Dedifferentiated amniotic fluid mesenchymal stem cell (primary cell): ENCODE measurements around the gene MRPL34.

Source experiments
- DNase-seq: peaks from one replicate; pipeline ENCODE4 v3.0.0-alpha.2; 2016; ENCODE audit errors: extremely low spot score

Gene MRPL34

DNA sequence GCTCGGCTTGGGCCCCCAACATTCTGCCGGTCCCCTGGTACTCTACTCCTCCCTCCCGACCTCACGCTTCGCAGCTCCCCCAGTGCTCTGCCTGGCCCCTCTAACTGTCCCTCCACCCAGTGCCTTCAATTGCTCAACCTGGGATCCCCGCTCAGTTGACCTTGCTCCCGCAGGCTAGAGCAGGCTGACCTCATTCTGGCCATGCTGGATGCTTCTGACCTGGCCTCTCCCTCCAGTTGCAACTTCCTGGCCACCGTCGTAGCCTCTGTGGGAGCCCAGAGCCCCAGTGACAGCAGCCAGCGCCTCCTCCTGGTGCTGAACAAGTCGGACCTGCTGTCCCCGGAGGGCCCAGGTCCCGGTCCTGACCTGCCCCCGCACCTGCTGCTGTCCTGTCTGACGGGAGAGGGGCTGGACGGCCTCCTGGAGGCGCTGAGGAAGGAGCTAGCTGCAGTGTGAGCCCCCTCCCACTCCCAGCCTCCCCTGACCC, 35.2 kb downstream of the MRPL34 start:
- no peak for DNase-seq

DNA sequence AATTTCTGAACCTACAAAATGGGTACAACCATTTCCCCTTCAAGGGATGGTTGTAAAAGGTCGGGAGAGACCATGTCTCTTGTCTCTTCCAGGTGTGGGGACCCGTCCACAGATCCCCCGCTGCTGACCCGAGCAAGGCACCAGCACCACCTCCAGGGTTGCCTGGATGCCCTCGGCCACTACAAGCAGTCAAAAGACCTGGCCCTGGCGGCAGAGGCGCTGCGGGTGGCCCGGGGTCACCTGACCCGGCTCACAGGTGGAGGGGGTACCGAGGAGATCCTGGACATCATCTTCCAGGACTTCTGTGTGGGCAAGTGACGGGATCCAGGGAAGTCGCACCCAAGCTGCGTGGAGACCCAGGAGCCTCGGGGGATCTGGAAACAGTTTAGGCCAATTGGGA, 35.7 kb downstream of the MRPL34 start:
- no peak for DNase-seq

DNA sequence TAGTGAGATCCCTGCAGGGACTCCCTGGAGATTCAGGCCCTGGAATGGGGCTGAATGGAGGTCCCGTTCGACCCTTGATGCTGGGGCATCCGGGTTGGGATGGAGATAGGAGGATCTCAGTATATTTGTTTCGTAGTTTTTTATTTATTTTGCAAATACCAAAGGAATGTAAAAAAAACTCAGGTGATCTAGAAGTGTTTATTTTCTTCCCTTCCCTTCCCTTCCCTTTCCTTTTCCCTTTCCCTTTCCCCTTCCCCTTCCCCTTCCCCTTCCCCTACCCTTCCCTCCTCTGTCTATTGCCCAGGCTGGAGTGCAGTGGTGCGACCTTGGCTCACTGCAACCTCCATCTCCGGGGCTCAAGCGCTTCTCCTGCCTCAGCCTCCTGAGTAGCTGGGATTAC, 36.2 kb downstream of the MRPL34 start:
- DNase-seq = no peak

- DNase-seq = peak; percentile 59
These were observed 40.5 kb downstream of the MRPL34 start for GRCh38 chr19:17346109-17346671.

DNA sequence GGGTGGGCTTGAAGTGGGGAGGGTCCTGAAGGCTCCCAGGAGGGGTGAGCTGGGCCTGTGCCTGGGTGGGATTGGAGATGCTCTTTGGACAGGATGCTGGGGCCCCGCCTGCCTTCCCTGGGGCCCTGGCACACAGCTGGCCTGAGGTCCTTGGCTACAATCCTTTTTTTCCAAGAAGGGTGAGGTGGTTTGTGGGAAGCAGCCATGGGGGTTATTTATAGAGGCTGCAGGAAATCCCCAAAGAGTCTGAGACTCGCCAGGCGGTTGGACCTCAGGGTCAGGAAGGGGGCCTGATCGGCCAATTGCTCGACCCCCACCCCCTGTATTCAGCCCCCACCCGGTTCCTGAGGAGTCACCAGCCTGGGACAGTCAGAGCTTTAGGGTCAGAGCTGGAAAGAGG, 41.7 kb downstream of the MRPL34 start:
- DNase-seq = no peak

- no peak for DNase-seq
These were observed 42.2 kb downstream of the MRPL34 start for GRCh38 chr19:17347877-17348276.

DNA sequence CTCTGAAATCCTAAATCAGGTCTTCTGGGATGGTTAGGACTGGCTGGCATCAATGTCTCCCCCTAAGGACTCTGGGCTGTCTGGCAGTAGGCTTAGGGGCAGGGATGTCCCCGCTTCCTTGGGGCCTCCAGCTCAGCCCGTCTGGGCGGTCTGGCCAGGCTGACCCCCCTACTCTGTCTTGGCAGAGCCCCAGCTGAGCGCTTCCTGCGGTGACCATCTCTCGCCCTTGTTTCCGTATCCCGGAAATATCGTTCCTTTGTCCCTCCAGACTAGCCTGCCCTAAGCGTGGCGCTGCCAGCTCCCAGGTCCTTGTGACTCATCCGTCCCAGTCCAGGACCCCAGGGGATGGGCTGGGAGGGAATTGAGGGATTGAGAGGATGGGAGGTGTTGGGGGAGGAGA, 43.0 kb downstream of the MRPL34 start:
- no peak for DNase-seq

DNA sequence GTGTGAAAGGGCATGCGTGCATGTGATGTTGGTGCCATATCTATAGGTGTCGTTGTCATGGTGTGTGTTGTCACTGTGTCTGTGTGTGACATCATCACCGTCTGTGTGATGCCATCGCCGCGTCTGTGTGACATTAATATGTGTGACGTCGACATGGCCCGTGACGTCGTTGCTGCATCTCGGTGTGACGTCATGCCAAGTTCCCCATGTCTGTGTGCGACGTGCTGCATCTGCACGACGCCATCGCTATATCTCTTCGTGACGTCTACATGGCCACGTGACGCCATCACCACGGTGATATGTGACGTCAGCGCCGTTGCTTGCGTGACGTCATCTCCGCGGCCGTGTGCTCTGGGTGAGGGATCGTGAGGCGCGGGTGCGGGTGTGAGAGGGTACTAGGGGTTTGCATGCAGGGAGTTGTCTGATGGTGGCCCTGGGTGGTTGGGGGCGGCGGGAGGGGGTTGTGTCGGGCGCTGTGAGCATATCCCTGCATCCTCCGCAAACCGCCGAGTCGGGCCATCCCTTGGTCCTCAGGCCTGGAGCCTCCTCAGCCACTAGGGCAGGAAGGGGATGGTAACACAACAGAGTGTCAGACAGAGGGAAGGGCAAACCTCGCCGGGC, 46.3 kb downstream of the MRPL34 start:
- no peak for DNase-seq

DNA sequence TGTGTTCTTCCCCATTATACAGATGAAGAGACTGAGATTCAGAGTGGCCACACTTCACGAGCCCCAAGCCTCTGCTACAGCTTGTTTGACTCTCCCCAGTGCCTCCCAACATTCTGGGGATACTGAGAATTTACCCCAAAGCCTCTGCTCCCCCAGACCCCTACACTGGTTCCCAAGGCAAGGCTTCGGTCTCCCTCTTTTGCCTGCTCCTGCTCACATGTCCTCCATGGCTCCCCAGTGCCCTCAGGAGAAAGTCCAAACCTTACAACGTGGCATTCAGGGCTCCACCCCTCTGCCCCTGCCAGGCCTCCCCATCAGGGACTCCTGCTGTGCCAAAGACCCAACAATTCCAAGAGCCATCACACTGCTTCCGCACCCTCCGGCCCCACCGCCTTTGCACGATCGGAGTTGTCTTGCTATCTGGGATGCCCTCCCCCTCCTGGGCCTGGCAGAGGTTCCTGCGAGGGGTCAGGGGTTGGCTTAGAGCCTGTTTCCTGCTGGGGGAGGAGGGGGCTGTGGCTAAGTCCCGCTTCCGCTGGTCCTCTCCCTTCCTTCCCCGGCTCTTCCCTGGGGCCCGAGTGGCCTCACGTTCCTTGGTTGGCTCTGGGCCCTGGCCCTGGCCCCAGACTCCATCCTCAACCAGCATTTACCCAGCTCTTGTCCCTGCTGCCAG, 47.1 kb downstream of the MRPL34 start:
- DNase-seq = no peak

DNA sequence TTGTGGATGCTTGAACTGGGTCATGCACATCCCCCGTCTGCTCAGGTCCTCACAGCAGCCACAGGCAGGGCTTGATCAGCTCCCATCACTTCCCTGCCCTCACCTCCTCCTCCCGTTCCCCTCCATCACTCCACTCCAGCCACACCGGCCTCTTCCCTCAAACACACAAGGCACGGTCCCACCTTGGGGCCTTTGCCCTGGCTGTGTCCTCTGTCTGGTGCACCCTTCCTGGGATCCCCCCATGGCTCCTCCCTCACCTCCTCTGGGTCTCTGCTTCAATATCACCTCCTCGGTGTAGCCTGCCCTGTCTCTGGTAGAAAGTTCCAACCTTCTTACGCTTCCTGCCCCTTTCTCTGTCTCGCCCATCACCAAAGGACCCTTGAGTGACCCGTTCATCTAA, 47.7 kb downstream of the MRPL34 start:
- DNase-seq = no peak
